Gastrocnemius medialis (tissue), 4 donors: ENCODE results near the gene ATP2C2. TPM values are rescaled to one million over a fixed set of nuclear protein-coding genes. Genes with fewer than 3 reads are reported as not detected.

Experiments used
- ATAC-seq, 2 donors: fragments of 150-250 bp; one replicate each; pipeline ENCODE4 v1.9.1; 2016
- DNase-seq, 2 donors: peaks; one replicate each; pipeline ENCODE4 v3.0.0-alpha.2; 2019
- H3K27ac ChIP-seq, 4 donors: fragments of 200-600 bp; sonication (generic); 1 replicate in 1 of 4; 2 replicates in 3 of 4; pipeline ENCODE4 v1.5.1; 2016 to 2018; ENCODE audit warnings: mild to moderate bottlenecking in 2 of 4, moderate library complexity in 1 of 4
- H3K27me3 ChIP-seq, 3 donors: fragments of 200-600 bp; sonication (generic) in 2 of 3; 1 replicate in 1 of 3; 2 replicates in 2 of 3; pipeline versions ENCODE4 v1.5.1 to v1.6.0; 2016 to 2019; ENCODE audit warnings: mild to moderate bottlenecking in 1 of 3, moderate library complexity in 1 of 3
- H3K36me3 ChIP-seq, 2 donors: fragments of 200-600 bp; sonication (generic) in 1 of 2; one replicate each; pipeline ENCODE4 v1.5.1; 2017 to 2018
- H3K4me1 ChIP-seq, 2 donors: fragments of 200-600 bp; sonication (generic) in 1 of 2; one replicate each; pipeline ENCODE4 v1.5.1; 2016 to 2017; ENCODE audit warnings: mild to moderate bottlenecking in 2 of 2
- H3K4me3 ChIP-seq, 4 donors: fragments of 200-600 bp; sonication (generic) in 3 of 4; 1 replicate in 1 of 4; 2 replicates in 3 of 4; pipeline ENCODE4 v1.5.1; 2016 to 2019; ENCODE audit warnings: mild to moderate bottlenecking in 2 of 4
- H3K9me3 ChIP-seq, 3 donors: fragments of 200-600 bp; sonication (generic) in 2 of 3; 1 replicate in 1 of 3; 2 replicates in 2 of 3; pipeline ENCODE4 v1.5.1; 2016 to 2019
- CTCF ChIP-seq, 5 experiments: fragments of 450-650 bp in 3 of 5; fragments of 200-600 bp in 2 of 5; sonication (generic) in 2 of 5; IDR thresholded peaks in 4 of 5; conservative IDR thresholded peaks in 1 of 5; 1 replicate in 4 of 5; 2 replicates in 1 of 5; pipeline ENCODE4 v1.5.1; 2016 to 2019; ENCODE audit warnings: antibody characterized with exemption in 5 of 5, mild to moderate bottlenecking in 3 of 5, moderate library complexity in 3 of 5
- POLR2A ChIP-seq, 2 donors: fragments of 450-650 bp; IDR thresholded peaks; one replicate each; pipeline ENCODE4 v1.6.1; 2017; ENCODE audit warnings: antibody characterized with exemption in 2 of 2, mild to moderate bottlenecking in 2 of 2, moderate library complexity in 2 of 2
- in situ Hi-C, 4 donors: fragments of 200-750 bp; cut with MboI; loops; one replicate each; pipeline versions ENCODE4 v1.15.0 to v1.8.0; 2017; ENCODE audit warnings: low sequenced_read_pairs in 4 of 4
- intact Hi-C: fragments of 100-400 bp; cut with DNase I; formaldehyde crosslinking; loops from one replicate; pipeline ENCODE4 v1.15.1; 2023; ENCODE audit warnings: low total_unique reads
- total RNA-seq, 4 donors: library from RNA; depleted of rRNA; stranded (reverse); fragments of >200 nt; gene quantifications; one replicate each; pipeline versions ENCODE4 v1.1.0 to v1.2.3, GENCODE V29; 2016

The ATP2C2 gene
- total RNA-seq = under 1 TPM in 1 of 4 donors, not detected in 3; 0.44 TPM

GRCh38 chr16:84368308-84368996, at the start of gene ATP2C2:
ATP2C2 (plus strand) TSS chr16:84368538; CDS start chr16:84368616, 78 bp downstream.
- no peak for DNase-seq
- no peak within 1 kb of the TSS for H3K4me3 ChIP-seq

GRCh38 chr16:84319146-84319760, 49.1 kb upstream of the ATP2C2 start:
- no peak for DNase-seq
- no peak for ATAC-seq
- no peak overlapping the region for H3K27ac ChIP-seq
- no peaks in the 10 kb centered on the region for H3K9me3 ChIP-seq
- intact Hi-C loops = no loop called here
- in situ Hi-C loops = loop anchor here in 1 of 4 donors (25.0 kb wide), 1 partner anchor 93 kb away; no protein-coding TSS in a partner anchor
- no peak for TF ChIP-seq POLR2A (IDR thresholded peaks at IDR 0.05)
- TF ChIP-seq CTCF (IDR thresholded peaks at IDR 0.05 in 4 of 5, conservative IDR thresholded peaks at IDR 0.05 in 1 of 5) = no peak
- H3K4me3 ChIP-seq = no peak overlapping the region
- peaks cover 0 to 11% (median 0%) of the 10 kb centered on the region in 3 donors for H3K27me3 ChIP-seq
- H3K4me1 ChIP-seq = no peaks in the 10 kb centered on the region
- H3K36me3 ChIP-seq = no peaks in the 10 kb centered on the region

More at GRCh38 chr16:84368308-84368996, at the start of gene ATP2C2:
- H3K9me3 ChIP-seq = no peaks in the 10 kb centered on the region
- no peak for TF ChIP-seq POLR2A (IDR thresholded peaks at IDR 0.05)
- TF ChIP-seq CTCF (IDR thresholded peaks at IDR 0.05 in 4 of 5, conservative IDR thresholded peaks at IDR 0.05 in 1 of 5) = no peak
- no peaks in the 10 kb centered on the region for H3K36me3 ChIP-seq
- in situ Hi-C loops (no loop called here), intact Hi-C loops (no loop called here)
- no peak for ATAC-seq
- peaks cover 31 to 44% (median 44%) of the 10 kb centered on the region in 3 donors for H3K27me3 ChIP-seq
- H3K27ac ChIP-seq = no peak within 1 kb of the TSS
- H3K4me1 ChIP-seq = no peaks in the 10 kb centered on the region

GRCh38 chr16:84320511-84320910, 47.8 kb upstream of the ATP2C2 start:
- Histone ChIP-seq H3K27ac (no peak overlapping the region), H3K4me1 (no peaks in the 10 kb centered on the region), H3K4me3 (no peak overlapping the region), H3K27me3 (peaks cover 0 to 11% (median 0%) of the 10 kb centered on the region in 3 donors), H3K9me3 (no peaks in the 10 kb centered on the region), H3K36me3 (no peaks in the 10 kb centered on the region)
- ATAC-seq (no peak), DNase-seq (no peak)
- in situ Hi-C loops = loop anchor here in 1 of 4 donors (25.0 kb wide), 1 partner anchor 92 kb away; no protein-coding TSS in a partner anchor
- intact Hi-C loops = no loop called here
- TF ChIP-seq POLR2A (IDR thresholded peaks at IDR 0.05) (no peak), CTCF (IDR thresholded peaks at IDR 0.05 in 4 of 5, conservative IDR thresholded peaks at IDR 0.05 in 1 of 5) (no peak)

GRCh38 chr16:84321932-84322331, 46.4 kb upstream of the ATP2C2 start:
- Histone ChIP-seq H3K9me3 (no peaks in the 10 kb centered on the region), H3K27ac (no peak overlapping the region), H3K27me3 (peaks cover 0 to 11% (median 0%) of the 10 kb centered on the region in 3 donors), H3K4me1 (no peaks in the 10 kb centered on the region), H3K36me3 (no peaks in the 10 kb centered on the region), H3K4me3 (no peak overlapping the region)
- ATAC-seq (no peak), DNase-seq (no peak)
- intact Hi-C loops (no loop called here), in situ Hi-C loops (loop anchor here in 1 of 4 donors (25.0 kb wide), 1 partner anchor 90 kb away; no protein-coding TSS in a partner anchor)
- no peak for TF ChIP-seq POLR2A (IDR thresholded peaks at IDR 0.05)
- no peak for TF ChIP-seq CTCF (IDR thresholded peaks at IDR 0.05 in 4 of 5, conservative IDR thresholded peaks at IDR 0.05 in 1 of 5)
